ENCODE results near the gene SPAG16. TPM values are rescaled to one million over a fixed set of nuclear protein-coding genes. Genes with fewer than 3 reads are reported as not detected.
A peak's percentile ranks its signal among the peaks of the same experiment; 100 is the strongest.

Gene SPAG16
- total and polyA plus RNA-seq, 2 experiments from 2014 or later = 28.9 to 30.7 TPM

DNA sequence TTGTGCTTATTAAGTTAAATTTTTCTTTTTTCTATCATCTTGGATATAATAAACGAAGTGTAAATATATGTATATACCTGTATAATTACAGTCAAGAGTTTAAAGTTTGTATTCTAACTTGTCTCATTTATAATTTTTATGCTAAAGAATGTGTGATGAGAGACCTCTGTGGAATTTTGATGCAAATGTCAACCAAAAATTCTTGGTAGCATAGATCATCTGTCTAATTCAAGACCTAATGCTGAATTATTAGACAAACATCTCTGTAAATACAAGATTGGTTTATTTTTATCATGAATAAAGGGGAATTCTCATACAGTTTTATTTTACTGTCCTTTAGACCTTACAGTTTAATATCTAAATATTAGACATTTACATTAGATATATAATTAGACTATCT lies 977.4 kb downstream of the SPAG16 start:
- peaks cover 3% of the 10 kb centered on the region; the same call in 1 of the 2 replicates for H3K9me2 ChIP-seq (ENCODE audit: insufficient read depth)
- H3K9ac ChIP-seq = no peak overlapping the region
- H3K9me3 ChIP-seq (ENCODE audit: low read depth) = no peaks in the 10 kb centered on the region
- no peaks in the 10 kb centered on the region for H4K20me1 ChIP-seq (ENCODE audit: insufficient read depth)
- TF ChIP-seq EZH2phosphoT487 (IDR thresholded peaks at IDR 0.05; ENCODE audit: insufficient read depth, low read depth) (no peak), EZH2 (IDR thresholded peaks at IDR 0.05; ENCODE audit: insufficient read depth, poor library complexity, severe bottlenecking) (no peak)
- peaks cover 26% of the 10 kb centered on the region for H3K4me1 ChIP-seq (ENCODE audit: insufficient read depth)
- in situ Hi-C loops (cut with MboI) = no loop called here
- H3K27ac ChIP-seq = no peak overlapping the region
- H3F3A ChIP-seq (ENCODE audit: insufficient read depth) = no peaks in the 10 kb centered on the region
- H3K4me2 ChIP-seq (ENCODE audit: unreplicated experiment) = peak overlapping the region; percentile 65
- 55 to 75% methylated on average over 1 of the region's 1 CpG for WGBS, 2 experiments (ENCODE audit: low coverage in 1 of 2, low lambda C conversion rate in 2 of 2, missing lambda C conversion rate in 2 of 2)
- H3K4me3 ChIP-seq = peak overlapping the region; percentile 44; the same call in 1 of the 2 replicates
- H2AFZ ChIP-seq = no peak overlapping the region
- no peaks in the 10 kb centered on the region for H3K27me3 ChIP-seq (replicated peaks; ENCODE audit: insufficient read depth)
- DNase-seq = peak; percentile 21
- no peaks in the 10 kb centered on the region for H3K36me3 ChIP-seq (ENCODE audit: low read depth)
- H3K79me2 ChIP-seq (ENCODE audit: insufficient read depth) = no peaks in the 10 kb centered on the region

GRCh38 chr2:214264171-214264570 lies 979.9 kb downstream of the SPAG16 start:
- H3K9me3 ChIP-seq (ENCODE audit: low read depth) = no peaks in the 10 kb centered on the region
- in situ Hi-C loops (cut with MboI) = no loop called here
- H3K27ac ChIP-seq = no peak overlapping the region
- H3K4me1 ChIP-seq (ENCODE audit: insufficient read depth) = peaks cover 26% of the 10 kb centered on the region
- H3K4me2 ChIP-seq (ENCODE audit: unreplicated experiment) = no peak overlapping the region
- H2AFZ ChIP-seq = no peak overlapping the region
- H3F3A ChIP-seq (ENCODE audit: insufficient read depth) = no peaks in the 10 kb centered on the region
- TF ChIP-seq EZH2phosphoT487 (IDR thresholded peaks at IDR 0.05; ENCODE audit: insufficient read depth, low read depth) (no peak), EZH2 (IDR thresholded peaks at IDR 0.05; ENCODE audit: insufficient read depth, poor library complexity, severe bottlenecking) (no peak)
- H3K4me3 ChIP-seq = no peak overlapping the region
- H3K9me2 ChIP-seq (ENCODE audit: insufficient read depth) = peaks cover 3% of the 10 kb centered on the region; the same call in 1 of the 2 replicates
- no peaks in the 10 kb centered on the region for H3K27me3 ChIP-seq (replicated peaks; ENCODE audit: insufficient read depth)
- DNase-seq = no peak
- WGBS, 2 experiments (ENCODE audit: low coverage in 1 of 2, low lambda C conversion rate in 2 of 2, missing lambda C conversion rate in 2 of 2) = 15% methylated on average over 1 of the region's 1 CpG
- no peaks in the 10 kb centered on the region for H3K79me2 ChIP-seq (ENCODE audit: insufficient read depth)
- H3K9ac ChIP-seq = no peak overlapping the region
- H3K36me3 ChIP-seq (ENCODE audit: low read depth) = no peaks in the 10 kb centered on the region
- no peaks in the 10 kb centered on the region for H4K20me1 ChIP-seq (ENCODE audit: insufficient read depth)

DNA sequence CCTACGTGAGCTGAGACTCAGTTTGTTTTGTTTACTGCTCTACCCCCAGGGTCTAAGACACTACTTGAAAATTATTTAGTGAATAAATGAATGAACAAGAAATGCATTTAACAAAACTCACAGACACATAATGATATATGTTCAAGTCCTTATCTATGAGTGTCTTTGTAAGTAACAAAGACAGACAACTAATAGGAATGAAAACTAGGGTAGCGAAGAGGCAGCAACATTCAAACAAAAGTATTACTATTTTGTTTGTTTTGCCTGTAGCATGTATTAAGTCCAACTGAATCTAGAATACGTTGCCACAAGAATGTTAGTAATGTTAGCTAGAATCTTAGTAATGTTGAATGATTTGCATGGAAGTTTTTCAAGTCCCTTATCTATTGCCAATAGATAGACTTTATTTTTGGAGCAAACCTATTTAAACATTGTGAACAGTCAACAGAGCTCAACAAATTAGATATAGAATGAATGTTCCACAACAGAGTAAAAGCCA lies 981.8 kb downstream of the SPAG16 start:
- Histone ChIP-seq H3K9me3 (ENCODE audit: low read depth) (no peaks in the 10 kb centered on the region), H3K9me2 (ENCODE audit: insufficient read depth) (no peaks in the 10 kb centered on the region), H2AFZ (no peak overlapping the region), H3K4me1 (ENCODE audit: insufficient read depth) (peaks cover 26% of the 10 kb centered on the region), H3K79me2 (ENCODE audit: insufficient read depth) (no peaks in the 10 kb centered on the region), H3K9ac (no peak overlapping the region), H3K4me3 (no peak overlapping the region), H3F3A (ENCODE audit: insufficient read depth) (no peaks in the 10 kb centered on the region), H4K20me1 (ENCODE audit: insufficient read depth) (no peaks in the 10 kb centered on the region), H3K27ac (no peak overlapping the region), H3K36me3 (ENCODE audit: low read depth) (no peaks in the 10 kb centered on the region), H3K27me3 (replicated peaks; ENCODE audit: insufficient read depth) (no peaks in the 10 kb centered on the region), H3K4me2 (ENCODE audit: unreplicated experiment) (no peak overlapping the region)
- TF ChIP-seq EZH2phosphoT487 (IDR thresholded peaks at IDR 0.05; ENCODE audit: insufficient read depth, low read depth) (no peak), EZH2 (IDR thresholded peaks at IDR 0.05; ENCODE audit: insufficient read depth, poor library complexity, severe bottlenecking) (no peak)
- 50 to 53% methylated on average over 3 of the region's 3 CpGs for WGBS, 2 experiments (ENCODE audit: low coverage in 1 of 2, low lambda C conversion rate in 2 of 2, missing lambda C conversion rate in 2 of 2)
- in situ Hi-C loops (cut with MboI) = no loop called here
- no peak for DNase-seq

GRCh38 chr2:214277880-214278279 lies 993.6 kb downstream of the SPAG16 start:
- H3K4me1 ChIP-seq (ENCODE audit: insufficient read depth) = no peaks in the 10 kb centered on the region
- no peaks in the 10 kb centered on the region for H3K36me3 ChIP-seq (ENCODE audit: low read depth)
- no peak overlapping the region for H3K27ac ChIP-seq
- no peaks in the 10 kb centered on the region for H3K79me2 ChIP-seq (ENCODE audit: insufficient read depth)
- no peak overlapping the region for H3K4me3 ChIP-seq
- H4K20me1 ChIP-seq (ENCODE audit: insufficient read depth) = no peaks in the 10 kb centered on the region
- no peaks in the 10 kb centered on the region for H3K9me2 ChIP-seq (ENCODE audit: insufficient read depth)
- WGBS, 2 experiments (ENCODE audit: low coverage in 1 of 2, low lambda C conversion rate in 2 of 2, missing lambda C conversion rate in 2 of 2) = 49 to 61% methylated on average over 9 of the region's 9 CpGs
- in situ Hi-C loops (cut with MboI) = no loop called here
- no peak overlapping the region for H2AFZ ChIP-seq
- H3K4me2 ChIP-seq (ENCODE audit: unreplicated experiment) = no peak overlapping the region
- no peaks in the 10 kb centered on the region for H3F3A ChIP-seq (ENCODE audit: insufficient read depth)
- TF ChIP-seq EZH2 (IDR thresholded peaks at IDR 0.05; ENCODE audit: insufficient read depth, poor library complexity, severe bottlenecking) (no peak), EZH2phosphoT487 (IDR thresholded peaks at IDR 0.05; ENCODE audit: insufficient read depth, low read depth) (no peak)
- H3K9ac ChIP-seq = no peak overlapping the region
- DNase-seq = no peak
- H3K9me3 ChIP-seq (ENCODE audit: low read depth) = no peaks in the 10 kb centered on the region
- H3K27me3 ChIP-seq (replicated peaks; ENCODE audit: insufficient read depth) = no peaks in the 10 kb centered on the region

GRCh38 chr2:214286011-214286410 lies 1001.7 kb downstream of the SPAG16 start:
- no peak overlapping the region for H3K27ac ChIP-seq
- TF ChIP-seq EZH2 (IDR thresholded peaks at IDR 0.05; ENCODE audit: insufficient read depth, poor library complexity, severe bottlenecking) (no peak), EZH2phosphoT487 (IDR thresholded peaks at IDR 0.05; ENCODE audit: insufficient read depth, low read depth) (no peak)

More at GRCh38 chr2:214286011-214286410, 1001.7 kb downstream of the SPAG16 start:
- Histone ChIP-seq H3K9me3 (ENCODE audit: low read depth) (no peaks in the 10 kb centered on the region), H4K20me1 (ENCODE audit: insufficient read depth) (no peaks in the 10 kb centered on the region), H2AFZ (no peak overlapping the region), H3K4me3 (no peak overlapping the region), H3K27me3 (replicated peaks; ENCODE audit: insufficient read depth) (no peaks in the 10 kb centered on the region), H3K36me3 (ENCODE audit: low read depth) (no peaks in the 10 kb centered on the region), H3K4me2 (ENCODE audit: unreplicated experiment) (no peak overlapping the region), H3K79me2 (ENCODE audit: insufficient read depth) (no peaks in the 10 kb centered on the region), H3F3A (ENCODE audit: insufficient read depth) (no peaks in the 10 kb centered on the region), H3K9me2 (ENCODE audit: insufficient read depth) (no peaks in the 10 kb centered on the region), H3K9ac (no peak overlapping the region), H3K4me1 (ENCODE audit: insufficient read depth) (no peaks in the 10 kb centered on the region)
- in situ Hi-C loops (cut with MboI) = no loop called here
- WGBS, 2 experiments (ENCODE audit: low coverage in 1 of 2, low lambda C conversion rate in 2 of 2, missing lambda C conversion rate in 2 of 2) = 23 to 32% methylated on average over 3 of the region's 3 CpGs
- DNase-seq = no peak

All from GM23248 (cell line).